ENCODE results near the gene SRBD1. TPM values are rescaled to one million over a fixed set of nuclear protein-coding genes. Genes with fewer than 3 reads are reported as not detected.

SRBD1 gene
- 33.3 and 38.0 TPM in 2 replicates for total RNA-seq (2014; rRNA removed; shearing (Covaris generic))

DNA sequence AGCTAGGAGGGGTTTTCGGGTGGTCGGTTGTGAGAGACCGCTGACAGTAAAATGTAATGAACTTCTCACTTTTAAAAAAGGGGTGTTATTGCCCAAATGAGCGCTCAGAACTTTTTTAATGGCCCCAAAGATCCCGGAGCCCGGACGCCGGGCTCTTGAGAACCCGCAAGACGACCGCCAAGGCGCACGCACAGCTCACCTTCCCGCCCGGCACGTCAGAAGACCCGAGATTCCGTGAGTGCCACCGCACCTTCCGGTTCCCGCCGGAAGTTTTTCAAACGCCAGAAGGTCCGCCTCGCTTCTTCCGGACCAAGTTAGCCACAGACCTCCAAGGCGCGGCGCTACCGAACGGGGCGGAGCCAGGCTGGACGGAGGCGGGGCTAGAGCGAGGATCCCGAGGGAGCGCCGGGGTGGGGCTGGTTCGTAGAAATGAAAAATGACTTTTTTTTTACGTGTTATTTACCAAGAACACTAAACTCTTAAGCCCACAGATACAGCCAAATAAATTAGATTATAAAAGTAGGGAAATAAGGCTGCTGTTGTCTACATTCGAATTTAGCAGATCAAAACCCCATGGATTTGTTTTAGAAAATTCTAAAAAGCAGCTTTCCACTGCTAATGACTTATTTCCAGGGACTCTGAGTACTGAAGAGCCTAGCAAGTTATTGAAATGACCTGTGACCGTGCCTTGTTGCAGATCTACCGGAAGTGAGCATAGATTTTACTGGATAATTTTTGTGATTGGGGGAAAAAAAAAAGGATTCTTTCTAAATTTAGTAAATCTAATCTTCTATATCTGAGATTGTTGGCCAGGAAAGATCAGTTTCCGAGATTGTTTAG lies at the start of gene SRBD1:
Gene SRBD1 (minus strand): TSS at position 248 of the 840 bp plus-strand sequence. CDS start 5,826 bp downstream, outside the sequence.
- H3K27me3 ChIP-seq: no peaks in the 10 kb centered on the region
- DNase-seq: peak; percentile 98
- H3K27ac ChIP-seq: peak within 1 kb of the TSS; percentile 76
- H3K36me3 ChIP-seq: no peaks in the 10 kb centered on the region
- no peaks in the 10 kb centered on the region for H3K9me3 ChIP-seq (replicated peaks)
- H3K4me1 ChIP-seq: peaks cover 6% of the 10 kb centered on the region
- H3K4me3 ChIP-seq: peak within 1 kb of the TSS; percentile 71

- Histone ChIP-seq H3K4me3 (no peak overlapping the region), H3K9me3 (replicated peaks) (no peaks in the 10 kb centered on the region), H3K27me3 (no peaks in the 10 kb centered on the region), H3K36me3 (no peaks in the 10 kb centered on the region), H3K4me1 (peaks cover 3% of the 10 kb centered on the region), H3K27ac (no peak overlapping the region)
- peak in 1 of 2 experiments; percentile 39 for DNase-seq
These were observed 43.2 kb upstream of the SRBD1 start for GRCh38 chr2:45654250-45654649.

DNA sequence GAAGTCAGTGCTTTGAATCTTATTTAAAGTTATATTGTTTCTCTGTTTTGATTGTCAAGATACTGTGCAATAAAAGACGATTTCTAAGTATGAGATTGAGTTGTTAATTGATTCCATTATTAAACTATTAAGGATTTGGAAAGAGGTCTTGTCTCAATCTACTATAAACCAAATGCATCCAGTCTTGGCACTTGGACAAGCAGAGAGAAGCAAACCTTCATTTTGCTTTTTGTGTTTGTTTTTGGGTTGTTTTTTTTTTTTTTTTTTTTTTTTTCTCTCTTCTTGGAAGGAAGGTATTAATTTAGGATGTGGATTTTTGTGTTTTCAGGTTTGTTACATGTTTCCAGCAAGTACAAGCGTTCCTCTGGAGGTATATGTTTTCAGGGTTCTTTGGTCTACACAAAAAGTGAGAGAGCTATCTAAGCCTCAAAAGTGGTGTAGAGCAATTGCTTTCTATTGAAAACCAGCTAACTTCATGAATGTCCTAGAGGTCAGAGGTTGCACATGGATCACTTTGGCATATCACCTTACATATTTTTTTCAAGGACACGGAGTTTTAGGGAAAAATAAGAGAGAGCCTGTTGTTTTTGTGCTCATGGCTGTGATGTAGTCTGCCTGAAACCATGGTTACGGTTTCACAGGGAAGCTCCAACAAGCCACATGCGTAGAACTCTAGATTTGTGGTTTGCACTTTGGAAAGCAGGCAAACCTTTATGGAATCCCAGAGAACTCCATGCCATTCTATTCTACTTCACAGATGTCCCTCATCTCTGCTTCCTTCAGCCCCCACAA lies 42.3 kb upstream of the SRBD1 start:
- peak overlapping the region; percentile 66 for H3K4me3 ChIP-seq
- no peaks in the 10 kb centered on the region for H3K27me3 ChIP-seq
- H3K9me3 ChIP-seq (replicated peaks): no peaks in the 10 kb centered on the region
- H3K36me3 ChIP-seq: no peaks in the 10 kb centered on the region
- no peak for DNase-seq
- peaks cover 3% of the 10 kb centered on the region for H3K4me1 ChIP-seq
- no peak overlapping the region for H3K27ac ChIP-seq

GRCh38 chr2:45652090-45653031 lies 41.3 kb upstream of the SRBD1 start:
- H3K36me3 ChIP-seq: no peaks in the 10 kb centered on the region
- no peaks in the 10 kb centered on the region for H3K9me3 ChIP-seq (replicated peaks)
- peak overlapping the region; percentile 66 for H3K4me3 ChIP-seq
- H3K27ac ChIP-seq: peak overlapping the region; percentile 42
- peaks cover 3% of the 10 kb centered on the region for H3K4me1 ChIP-seq
- no peaks in the 10 kb centered on the region for H3K27me3 ChIP-seq
- peak in 1 of 2 experiments; percentile 32 for DNase-seq

DNA sequence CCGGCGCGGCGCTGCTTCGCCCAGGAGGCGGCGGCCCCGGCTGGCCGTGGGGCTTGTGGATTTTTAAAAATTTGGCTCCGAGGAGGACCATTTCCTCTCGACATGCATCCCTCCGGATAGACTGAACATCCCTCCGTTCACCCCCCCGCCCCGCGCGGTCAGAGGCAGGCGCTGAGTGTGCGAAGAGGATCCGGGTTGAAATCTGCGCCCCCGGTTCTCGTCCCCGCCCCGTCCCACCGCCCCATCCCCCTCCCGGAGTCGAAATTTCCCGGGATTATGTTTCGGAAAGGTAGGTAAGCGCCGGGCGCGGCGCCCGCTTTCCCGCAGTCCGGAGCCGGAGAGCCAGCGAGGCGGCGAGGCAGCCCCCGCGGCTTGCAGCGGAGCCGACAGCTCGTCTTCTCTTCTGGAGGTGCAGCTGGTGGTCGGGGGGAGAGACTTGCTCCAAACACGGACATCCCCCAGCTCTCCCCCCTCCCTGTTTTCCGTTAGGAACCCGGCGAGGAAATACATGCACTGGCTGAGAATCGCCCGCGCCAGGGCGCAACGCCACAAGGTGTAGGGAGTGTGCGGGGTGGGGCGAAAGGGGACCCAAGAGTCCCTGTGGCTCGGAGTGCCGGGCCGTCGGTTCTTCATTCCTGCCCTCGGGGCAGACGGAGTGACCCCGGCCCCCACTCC lies 40.5 kb upstream of the SRBD1 start, which contains the start of gene PRKCE:
Gene PRKCE (plus strand): TSS at position 261 of the 675 bp plus-strand sequence.
- Histone ChIP-seq H3K27ac (peak within 1 kb of the TSS; percentile 42), H3K4me3 (peak within 1 kb of the TSS; percentile 66), H3K4me1 (peaks cover 3% of the 10 kb centered on the region), H3K27me3 (no peaks in the 10 kb centered on the region), H3K36me3 (no peaks in the 10 kb centered on the region), H3K9me3 (replicated peaks) (no peaks in the 10 kb centered on the region)
- peak in 1 of 2 experiments; percentile 71 for DNase-seq

DNA sequence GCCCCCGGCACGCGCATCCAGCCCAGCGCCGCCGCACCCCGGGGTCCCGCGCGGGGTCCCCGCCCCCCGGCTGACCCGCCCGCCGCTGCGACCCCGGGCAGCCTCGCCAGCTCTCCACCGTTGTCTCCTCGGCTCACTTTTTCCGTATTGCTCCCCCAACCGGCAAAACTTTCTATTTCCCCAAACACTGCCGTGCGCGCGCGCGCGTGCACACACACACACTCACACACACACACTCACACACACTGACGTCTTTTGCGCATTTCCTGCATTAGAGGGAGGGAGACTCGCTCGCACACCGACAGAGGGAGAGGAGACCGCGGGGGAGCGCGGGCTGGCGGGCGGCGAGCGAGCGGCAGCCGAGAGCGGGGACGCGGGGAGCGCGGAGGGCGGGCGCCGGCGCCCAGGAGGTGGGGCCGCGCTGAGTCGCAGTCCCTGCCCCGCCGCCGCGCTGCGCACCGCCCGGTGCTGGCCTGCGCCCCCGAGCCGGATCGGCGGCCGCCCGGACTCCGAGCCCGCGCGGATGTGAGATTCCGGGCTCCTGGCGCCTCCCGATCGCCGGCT lies 39.9 kb upstream of the SRBD1 start:
- Histone ChIP-seq H3K4me1 (peaks cover 3% of the 10 kb centered on the region), H3K36me3 (no peaks in the 10 kb centered on the region), H3K27me3 (no peaks in the 10 kb centered on the region), H3K4me3 (peak overlapping the region; percentile 66), H3K27ac (peak overlapping the region; percentile 42; the same call in 1 of the 2 replicates), H3K9me3 (replicated peaks) (no peaks in the 10 kb centered on the region)
- peak; percentile 90 to 91 for DNase-seq

DNA sequence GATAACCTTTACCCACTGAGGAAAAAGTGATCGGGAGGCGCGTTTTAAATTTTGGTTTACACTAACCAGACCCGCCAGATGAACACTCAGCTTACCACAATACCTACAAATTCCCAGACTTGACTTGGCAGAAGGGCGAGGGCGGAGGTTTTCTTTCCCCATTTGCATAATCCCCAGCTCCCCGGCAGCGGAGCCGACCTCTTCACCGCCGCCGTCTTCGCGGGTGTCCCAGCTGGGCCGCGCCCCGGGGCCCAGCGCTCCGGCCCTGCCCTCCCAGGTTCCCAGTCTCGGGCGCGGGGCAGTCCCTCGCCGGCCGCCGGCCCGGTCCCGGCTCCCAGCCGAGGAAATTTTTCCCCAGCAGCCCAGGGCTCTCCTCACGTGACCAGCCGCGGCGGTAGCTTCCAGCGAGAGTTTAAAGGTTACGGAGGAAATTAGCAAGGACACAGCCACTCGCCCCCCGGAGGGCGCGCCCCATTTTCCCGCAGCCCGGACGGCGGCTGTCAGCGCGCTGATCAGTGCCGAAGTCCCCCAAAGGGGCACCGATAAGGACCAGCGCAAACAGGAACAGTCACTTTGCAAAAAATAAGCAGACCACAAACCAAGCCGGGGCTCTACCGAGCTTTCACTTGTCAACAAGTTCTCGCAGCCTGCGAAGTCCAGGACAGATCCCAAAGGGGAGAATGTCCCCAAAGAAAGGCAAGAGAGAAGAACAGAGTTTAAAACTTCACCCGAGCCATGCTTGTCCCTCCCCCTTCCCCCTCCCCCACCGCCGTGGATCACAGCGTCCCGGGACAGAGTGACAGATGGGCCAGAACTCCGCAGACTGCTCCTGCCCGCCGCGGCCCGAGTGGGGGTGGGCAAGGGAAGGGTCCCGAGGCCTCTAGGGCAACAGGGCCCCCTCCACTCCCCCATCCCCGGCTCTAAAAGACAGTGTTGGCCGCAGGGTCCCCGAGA lies 39.1 kb upstream of the SRBD1 start:
- Histone ChIP-seq H3K27ac (peak overlapping the region; percentile 28), H3K36me3 (no peaks in the 10 kb centered on the region), H3K4me1 (peaks cover 3% of the 10 kb centered on the region), H3K9me3 (replicated peaks) (no peaks in the 10 kb centered on the region), H3K27me3 (no peaks in the 10 kb centered on the region), H3K4me3 (peak overlapping the region; percentile 66)
- DNase-seq: peak; percentile 71 to 73

GRCh38 chr2:45649462-45649857 lies 38.4 kb upstream of the SRBD1 start:
- DNase-seq: peak; percentile 25 to 59
- Histone ChIP-seq H3K4me1 (peaks cover 3% of the 10 kb centered on the region), H3K36me3 (no peaks in the 10 kb centered on the region), H3K4me3 (peak overlapping the region; percentile 66), H3K9me3 (replicated peaks) (no peaks in the 10 kb centered on the region), H3K27me3 (no peaks in the 10 kb centered on the region), H3K27ac (peak overlapping the region; percentile 28; the same call in 1 of the 2 replicates)

- H3K36me3 ChIP-seq: no peaks in the 10 kb centered on the region
- no peak overlapping the region for H3K27ac ChIP-seq
- H3K4me1 ChIP-seq: peaks cover 3% of the 10 kb centered on the region
- no peak for DNase-seq
- H3K27me3 ChIP-seq: no peaks in the 10 kb centered on the region
- H3K9me3 ChIP-seq (replicated peaks): no peaks in the 10 kb centered on the region
- no peak overlapping the region for H3K4me3 ChIP-seq
These were observed 37.6 kb upstream of the SRBD1 start for GRCh38 chr2:45648636-45649035.

DNA sequence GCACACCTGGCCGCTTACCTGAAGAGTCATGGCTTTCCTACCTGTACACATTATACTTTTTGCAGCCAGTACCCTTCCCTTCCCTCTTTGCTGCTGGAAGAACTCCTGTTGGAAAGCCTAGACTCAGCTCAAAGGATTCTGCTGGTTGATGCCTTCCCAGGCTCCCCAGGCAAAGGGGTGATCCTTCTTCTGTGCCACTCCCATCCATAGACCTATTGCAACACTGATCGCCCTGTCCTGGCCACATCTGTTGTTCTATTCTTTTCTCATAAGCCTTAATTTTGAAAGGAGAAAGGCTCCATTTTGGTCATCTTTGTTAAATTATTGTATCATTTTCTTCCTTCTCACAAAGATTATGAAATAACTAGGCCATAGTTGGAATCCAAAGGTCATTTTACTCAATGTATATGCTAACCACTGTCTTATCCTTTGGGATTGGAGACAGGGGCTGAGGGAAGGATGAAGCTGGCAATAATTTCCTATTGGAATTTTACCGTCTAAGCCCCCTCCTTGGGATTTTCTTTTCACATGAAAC lies 37.0 kb upstream of the SRBD1 start:
- H3K4me1 ChIP-seq: peaks cover 3% of the 10 kb centered on the region; the same call in 1 of the 2 replicates
- no peaks in the 10 kb centered on the region; the same call in 1 of the 2 replicates for H3K27me3 ChIP-seq
- H3K9me3 ChIP-seq (replicated peaks): no peaks in the 10 kb centered on the region
- DNase-seq: no peak
- H3K4me3 ChIP-seq: no peak overlapping the region
- no peak overlapping the region for H3K27ac ChIP-seq
- no peaks in the 10 kb centered on the region for H3K36me3 ChIP-seq

- no peak overlapping the region for H3K27ac ChIP-seq
- no peaks in the 10 kb centered on the region for H3K36me3 ChIP-seq
- no peaks in the 10 kb centered on the region for H3K9me3 ChIP-seq (replicated peaks)
- no peak overlapping the region for H3K4me3 ChIP-seq
- H3K4me1 ChIP-seq: peaks cover 2% of the 10 kb centered on the region; the same call in 1 of the 2 replicates
- H3K27me3 ChIP-seq: peaks cover 5% of the 10 kb centered on the region; the same call in 1 of the 2 replicates
- no peak for DNase-seq
These were observed 36.3 kb upstream of the SRBD1 start for GRCh38 chr2:45647356-45647755.

DNA sequence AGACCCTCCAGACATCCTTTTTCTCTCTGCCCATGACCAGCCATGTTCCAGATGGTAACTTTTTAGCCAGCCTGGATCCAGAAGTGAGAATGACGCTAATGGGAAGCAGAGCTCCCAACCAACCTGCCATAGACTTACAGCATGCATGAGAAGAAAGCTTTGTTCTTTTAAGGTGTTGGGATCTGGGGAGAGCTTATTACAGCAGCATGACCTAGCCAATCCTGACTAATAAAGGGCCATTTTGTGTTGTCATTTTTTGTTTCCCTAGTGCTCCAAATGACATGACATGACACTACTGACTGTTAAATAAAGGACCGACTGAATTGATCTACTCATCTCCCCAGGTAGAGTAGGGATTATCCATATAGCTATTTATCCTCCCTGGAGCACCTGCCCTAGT lies 35.2 kb upstream of the SRBD1 start:
- H3K4me3 ChIP-seq: no peak overlapping the region
- H3K9me3 ChIP-seq (replicated peaks): no peaks in the 10 kb centered on the region
- no peak for DNase-seq
- no peaks in the 10 kb centered on the region for H3K36me3 ChIP-seq
- H3K27ac ChIP-seq: no peak overlapping the region
- no peaks in the 10 kb centered on the region for H3K4me1 ChIP-seq
- peaks cover 5% of the 10 kb centered on the region; the same call in 1 of the 2 replicates for H3K27me3 ChIP-seq

Measured in SJCRH30 (cell line).